Measurements from ENCODE around the gene IGF2BP1. TPM values are rescaled to one million over a fixed set of nuclear protein-coding genes. Genes with fewer than 3 reads are reported as not detected.

Gene IGF2BP1
- total RNA-seq, 1 experiment from 2014 or later: 434 TPM

DNA sequence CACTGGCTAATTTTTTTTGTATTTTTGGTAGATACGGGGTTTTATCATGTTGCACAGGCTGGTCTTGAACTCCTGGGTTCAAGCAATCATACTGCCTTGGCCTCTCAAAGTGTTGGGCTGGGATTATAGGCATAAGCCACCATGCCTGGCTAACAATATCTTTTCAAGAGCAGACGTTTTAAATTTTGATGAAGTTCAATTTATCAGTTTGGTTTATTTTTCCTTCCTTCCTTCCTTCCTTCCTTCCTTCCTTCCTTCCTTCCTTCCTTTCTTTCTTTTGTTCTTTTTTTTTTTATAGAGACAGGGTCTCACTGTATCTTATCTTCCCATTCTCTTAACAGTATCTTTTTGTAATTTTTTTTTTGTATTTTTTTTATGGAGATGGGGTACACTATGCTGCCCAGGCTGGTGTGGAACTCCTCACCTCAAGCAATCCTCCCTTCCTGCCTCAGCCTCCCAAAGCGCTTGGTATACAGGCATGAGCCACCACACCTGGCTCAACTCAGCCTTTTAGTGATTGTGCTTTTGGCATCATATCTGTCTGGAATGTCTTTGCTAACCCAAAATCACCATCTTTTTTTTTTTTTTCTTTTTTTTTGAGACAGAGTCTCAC is 15.2 kb upstream of the IGF2BP1 start:
- H2AFZ ChIP-seq (ENCODE audit: low read length): no peak overlapping the region
- TF ChIP-seq, protein P1, sequence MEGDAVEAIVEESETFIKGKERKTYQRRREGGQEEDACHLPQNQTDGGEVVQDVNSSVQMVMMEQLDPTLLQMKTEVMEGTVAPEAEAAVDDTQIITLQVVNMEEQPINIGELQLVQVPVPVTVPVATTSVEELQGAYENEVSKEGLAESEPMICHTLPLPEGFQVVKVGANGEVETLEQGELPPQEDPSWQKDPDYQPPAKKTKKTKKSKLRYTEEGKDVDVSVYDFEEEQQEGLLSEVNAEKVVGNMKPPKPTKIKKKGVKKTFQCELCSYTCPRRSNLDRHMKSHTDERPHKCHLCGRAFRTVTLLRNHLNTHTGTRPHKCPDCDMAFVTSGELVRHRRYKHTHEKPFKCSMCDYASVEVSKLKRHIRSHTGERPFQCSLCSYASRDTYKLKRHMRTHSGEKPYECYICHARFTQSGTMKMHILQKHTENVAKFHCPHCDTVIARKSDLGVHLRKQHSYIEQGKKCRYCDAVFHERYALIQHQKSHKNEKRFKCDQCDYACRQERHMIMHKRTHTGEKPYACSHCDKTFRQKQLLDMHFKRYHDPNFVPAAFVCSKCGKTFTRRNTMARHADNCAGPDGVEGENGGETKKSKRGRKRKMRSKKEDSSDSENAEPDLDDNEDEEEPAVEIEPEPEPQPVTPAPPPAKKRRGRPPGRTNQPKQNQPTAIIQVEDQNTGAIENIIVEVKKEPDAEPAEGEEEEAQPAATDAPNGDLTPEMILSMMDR (conservative IDR thresholded peaks at IDR 0.05): no peak
- H3K9me3 ChIP-seq (ENCODE audit: control insufficient read depth, low read depth, low read length): no peaks in the 10 kb centered on the region
- no peak overlapping the region for H3K4ac ChIP-seq (ENCODE audit: low read depth, low read length)
- Mint-ChIP-seq H3K9me3 (no peaks in the 10 kb centered on the region; a peak in 2 of 5 replicates), H3K27ac (no peak overlapping the region), H3K4me1 (no peaks in the 10 kb centered on the region), H3K36me3 (ENCODE audit: insufficient read depth in 1 of 3, low read depth in 3 of 3) (no peaks in the 10 kb centered on the region), H3K4me3 (no peak overlapping the region), H3K27me3 (ENCODE audit: low read depth) (no peaks in the 10 kb centered on the region)
- H3K56ac ChIP-seq (ENCODE audit: insufficient read length, low read depth, low read length): no peak overlapping the region
- H3K9ac ChIP-seq (ENCODE audit: extremely low read depth, insufficient read length, low read length): no peak overlapping the region
- WGBS (ENCODE audit: extremely low coverage, insufficient read length, low lambda C conversion rate): no CpG with 5 or more reads among the region's 3 CpGs
- H2AK5ac ChIP-seq (ENCODE audit: insufficient read length, low read length): no peak overlapping the region
- no peaks in the 10 kb centered on the region for H3K79me2 ChIP-seq (ENCODE audit: insufficient read depth, low read length)
- DNase-seq: peak; percentile 8
- H3K23me2 ChIP-seq (ENCODE audit: insufficient read length, low read depth, low read length, poor library complexity, severe bottlenecking): no peaks in the 10 kb centered on the region
- H3K14ac ChIP-seq (ENCODE audit: insufficient read depth, low read length): no peak overlapping the region
- no peak overlapping the region for H3K4me2 ChIP-seq (ENCODE audit: insufficient read depth, insufficient read length, low read length)
- H3K18ac ChIP-seq (ENCODE audit: insufficient read length, low read depth, low read length): no peak overlapping the region
- no peaks in the 10 kb centered on the region for H3K27me3 ChIP-seq (ENCODE audit: insufficient read depth, low read length)
- no peak overlapping the region for H2BK5ac ChIP-seq (ENCODE audit: insufficient read length, low read length)
- no peaks in the 10 kb centered on the region for H4K20me1 ChIP-seq (ENCODE audit: control insufficient read depth, insufficient read depth, insufficient read length)
- H4K91ac ChIP-seq (ENCODE audit: insufficient read length, low read depth, low read length): no peak overlapping the region
- H2BK12ac ChIP-seq (ENCODE audit: insufficient read length, low read depth, low read length): no peak overlapping the region
- H2BK15ac ChIP-seq (ENCODE audit: low read depth, low read length): no peak overlapping the region
- no peak overlapping the region for H2BK20ac ChIP-seq (ENCODE audit: low read depth, low read length, poor library complexity, severe bottlenecking)
- H3K23ac ChIP-seq (ENCODE audit: insufficient read length, low read depth, low read length): no peak overlapping the region
- no peak overlapping the region for H4K8ac ChIP-seq (replicated peaks; ENCODE audit: insufficient read length, low read depth, low read length)
- H2BK120ac ChIP-seq (ENCODE audit: low read depth, low read length, poor library complexity, severe bottlenecking): no peak overlapping the region
- H4K5ac ChIP-seq (ENCODE audit: insufficient read length, low read depth, low read length): no peak overlapping the region
- H3K79me1 ChIP-seq (ENCODE audit: insufficient read depth, low read depth, low read length, poor library complexity, severe bottlenecking): no peaks in the 10 kb centered on the region
- no peak overlapping the region for H3K27ac ChIP-seq (ENCODE audit: insufficient read length, low read depth, low read length)
- H3K4me1 ChIP-seq (ENCODE audit: insufficient read depth, low read length): no peaks in the 10 kb centered on the region
- H3T11ph ChIP-seq (ENCODE audit: low read length): no peak overlapping the region

Measured in H9 (cell line).